ENCODE results near the gene SCARF2.
"Not testable (repeated sequence)": the region's sequence is repeated elsewhere in the genome, so short reads cannot be mapped to it uniquely, and the experiment has no call there.

DNA sequence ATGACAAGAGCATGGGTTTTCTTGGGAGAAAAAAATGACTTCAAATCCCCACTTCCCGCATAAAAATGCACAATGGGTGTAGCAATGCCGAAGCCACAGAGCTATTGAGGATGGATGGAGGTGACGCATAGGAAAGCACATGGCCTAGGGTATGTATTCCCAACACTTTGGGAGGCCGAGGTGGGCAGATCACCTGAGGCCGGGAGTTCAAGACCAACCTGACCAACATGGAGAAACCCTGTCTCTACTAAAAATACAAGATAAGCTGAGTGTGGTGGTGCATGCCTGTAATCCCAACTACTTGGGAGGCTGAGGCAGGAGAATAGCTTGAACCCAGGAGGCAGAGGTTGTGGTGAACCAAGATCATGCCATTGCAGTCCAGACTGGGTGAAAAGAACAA is 58.9 kb downstream of the SCARF2 start:
- TF ChIP-seq, protein P1, sequence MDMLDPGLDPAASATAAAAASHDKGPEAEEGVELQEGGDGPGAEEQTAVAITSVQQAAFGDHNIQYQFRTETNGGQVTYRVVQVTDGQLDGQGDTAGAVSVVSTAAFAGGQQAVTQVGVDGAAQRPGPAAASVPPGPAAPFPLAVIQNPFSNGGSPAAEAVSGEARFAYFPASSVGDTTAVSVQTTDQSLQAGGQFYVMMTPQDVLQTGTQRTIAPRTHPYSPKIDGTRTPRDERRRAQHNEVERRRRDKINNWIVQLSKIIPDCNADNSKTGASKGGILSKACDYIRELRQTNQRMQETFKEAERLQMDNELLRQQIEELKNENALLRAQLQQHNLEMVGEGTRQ (IDR thresholded peaks at IDR 0.05), result not testable (repeated sequence)
- not testable (repeated sequence) for TF ChIP-seq RAD21 (conservative IDR thresholded peaks at IDR 0.05 in 1 of 2, IDR thresholded peaks at IDR 0.05 in 1 of 2); EP300 (IDR thresholded peaks at IDR 0.05); CTCF (IDR thresholded peaks at IDR 0.05); GATA3 (IDR thresholded peaks at IDR 0.05; ENCODE audit: borderline replicate concordance); POLR2A (IDR thresholded peaks at IDR 0.05; ENCODE audit: low read length)
